GM18861 (cell line): ENCODE measurements around the gene ORC2.
"Not testable (repeated sequence)": the region's sequence is repeated elsewhere in the genome, so short reads cannot be mapped to it uniquely, and the experiment has no call there.

Experiments
- ATAC-seq: cut with Tn5 transposase; IDR thresholded peaks from one replicate; pipeline ENCODE4 v1.9.1; 2021; ENCODE audit not compliant: unreplicated experiment

Gene ORC2

DNA sequence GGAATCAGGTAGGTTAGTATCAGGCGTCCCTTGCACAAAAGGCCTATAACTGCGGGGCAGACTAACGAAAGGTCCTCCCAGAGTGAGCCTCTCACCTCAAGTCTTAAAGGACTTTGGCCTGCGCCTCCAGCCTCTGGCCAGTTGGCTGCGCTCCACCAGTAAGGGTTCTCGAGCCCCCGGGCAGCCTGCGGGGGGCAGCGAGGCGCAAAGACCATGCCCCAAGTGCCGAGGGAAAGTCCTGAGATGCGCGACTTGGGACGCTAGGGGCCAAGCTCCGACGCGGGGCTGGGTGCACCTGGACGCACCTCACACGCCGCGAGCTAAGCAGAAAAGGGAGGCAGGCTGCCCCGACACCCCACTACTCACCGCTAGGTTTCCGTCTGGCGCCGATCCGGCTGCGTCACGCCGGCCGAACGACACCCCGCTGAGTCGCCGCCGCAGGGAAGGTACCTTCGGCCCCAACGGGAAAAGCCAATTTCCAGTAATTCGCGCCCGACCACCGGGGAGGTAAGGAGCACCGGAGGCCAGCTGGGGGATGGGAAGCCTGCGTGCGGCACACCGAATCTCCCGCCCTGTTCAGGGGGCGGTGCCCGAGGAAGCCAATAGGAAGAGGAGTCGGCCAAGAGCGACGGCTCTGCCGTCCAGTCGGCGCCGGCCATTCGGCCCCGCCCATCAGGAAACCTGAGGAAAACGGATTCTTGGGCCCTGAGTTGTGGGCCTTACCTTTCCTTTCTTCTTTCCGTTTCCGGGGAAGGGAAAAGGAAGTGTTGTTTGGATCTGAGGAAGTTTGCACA, at the start of gene ORC2:
TSS of gene ORC2 (minus strand) at position 537 of the 794 bp plus-strand sequence. CDS start 5,537 bp downstream, outside the sequence.
- ATAC-seq: peak; percentile 72

GRCh38 chr2:201008296-201008829, 44.9 kb upstream of the ORC2 start:
- ATAC-seq: no peak

DNA sequence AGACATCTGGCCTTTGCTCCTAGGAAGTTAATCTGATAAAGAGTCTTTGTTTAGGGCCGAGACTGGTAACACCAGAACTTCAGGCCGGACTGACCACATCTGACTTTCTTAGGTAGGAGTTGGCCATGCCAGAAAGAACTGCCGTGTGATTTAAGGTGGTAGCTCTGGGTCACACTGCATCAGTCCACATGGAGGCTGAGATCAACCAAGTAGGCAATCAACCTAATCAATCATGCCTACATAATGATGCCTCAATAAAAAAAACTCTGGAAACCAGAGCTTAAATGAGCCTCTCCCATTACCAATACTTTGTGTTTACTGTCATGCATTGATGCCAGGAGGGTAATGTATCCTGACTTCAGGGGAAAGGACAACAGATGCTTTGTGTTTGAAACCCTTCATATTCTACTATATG, 44.1 kb upstream of the ORC2 start:
- ATAC-seq: no peak

DNA sequence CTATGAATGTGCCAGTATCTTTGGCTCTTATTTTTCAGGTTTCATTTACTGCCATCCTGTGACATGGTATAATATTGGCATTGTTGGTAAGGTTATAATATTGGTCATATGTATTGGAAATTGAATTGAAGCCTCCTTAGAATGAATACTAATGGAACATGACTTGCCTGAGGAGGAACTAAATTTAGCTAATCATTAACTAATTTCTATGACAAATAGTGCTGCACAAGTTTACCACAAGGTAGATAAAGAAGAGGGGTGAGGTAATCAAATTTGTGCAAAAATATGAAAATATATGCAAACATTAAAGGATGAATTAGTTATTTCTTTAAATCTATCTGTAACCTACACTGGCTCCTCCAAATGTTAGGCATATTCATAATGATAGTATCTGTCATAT, 43.2 kb upstream of the ORC2 start:
- no peak for ATAC-seq

- no peak for ATAC-seq
These were observed 40.9 kb upstream of the ORC2 start for GRCh38 chr2:201004370-201004769.

DNA sequence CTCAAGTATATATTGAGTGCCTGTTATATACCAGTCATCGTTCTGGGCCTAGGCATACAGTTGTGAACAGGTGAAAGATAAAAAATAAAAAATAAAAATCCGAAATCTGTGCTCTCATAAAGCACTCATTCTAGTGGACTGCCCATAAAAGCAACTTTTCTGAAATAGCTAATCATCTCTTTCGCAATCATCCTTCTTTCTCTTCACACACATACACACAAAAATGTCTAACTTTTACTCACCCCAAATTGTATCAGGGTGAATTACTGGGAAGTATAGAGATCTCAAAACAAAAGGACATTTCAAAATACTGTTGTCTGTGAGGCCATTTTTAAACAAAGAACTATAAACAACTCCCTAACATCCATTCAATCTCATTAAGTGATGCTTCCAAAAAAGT, 29.6 kb upstream of the ORC2 start:
- no peak for ATAC-seq

GRCh38 chr2:200987137-200987536, 23.7 kb upstream of the ORC2 start:
- ATAC-seq: no peak

DNA sequence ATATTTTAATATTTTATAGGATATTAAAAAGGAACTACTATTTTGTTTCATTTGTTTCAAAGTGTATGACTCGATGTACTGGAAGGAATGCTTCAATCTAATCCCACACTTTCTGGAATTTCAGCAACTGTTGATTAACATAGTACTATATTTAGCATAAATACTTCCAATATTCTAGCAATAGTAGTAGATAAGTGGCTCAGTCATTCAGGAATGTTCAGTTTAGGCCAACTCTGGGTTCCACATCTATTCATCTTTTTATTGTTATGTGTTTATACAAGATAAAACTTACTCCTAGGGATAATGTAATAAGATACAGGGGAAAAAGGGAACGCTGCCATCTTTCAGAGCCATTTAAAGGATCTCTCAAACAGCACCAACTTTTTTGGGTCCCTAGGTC, 22.3 kb upstream of the ORC2 start:
- ATAC-seq: no peak

- ATAC-seq: no peak
These were observed 13.2 kb upstream of the ORC2 start for GRCh38 chr2:200976710-200977109.

DNA sequence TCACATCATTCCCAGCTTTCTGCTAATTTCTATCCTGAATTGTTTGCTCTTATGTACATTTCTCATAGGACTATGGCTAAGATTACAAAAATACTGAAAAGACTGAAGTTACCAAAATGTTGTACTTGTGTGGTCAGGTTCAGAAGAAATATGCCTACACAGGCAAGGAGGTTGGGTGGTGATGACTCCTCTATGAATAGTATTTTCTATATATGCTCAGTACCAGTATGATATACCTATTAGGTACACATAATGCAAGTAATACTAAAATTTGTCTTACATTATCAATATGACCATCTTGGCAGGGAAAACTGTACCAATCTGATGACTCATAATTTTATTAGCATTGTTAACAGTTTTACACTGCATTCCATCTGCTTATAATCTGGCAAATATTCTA, 12.2 kb upstream of the ORC2 start:
- ATAC-seq: no peak

GRCh38 chr2:200970057-200970456, 6.6 kb upstream of the ORC2 start:
- ATAC-seq: not testable (repeated sequence)

GRCh38 chr2:200968735-200969134, 5.3 kb upstream of the ORC2 start:
- ATAC-seq: no peak

DNA sequence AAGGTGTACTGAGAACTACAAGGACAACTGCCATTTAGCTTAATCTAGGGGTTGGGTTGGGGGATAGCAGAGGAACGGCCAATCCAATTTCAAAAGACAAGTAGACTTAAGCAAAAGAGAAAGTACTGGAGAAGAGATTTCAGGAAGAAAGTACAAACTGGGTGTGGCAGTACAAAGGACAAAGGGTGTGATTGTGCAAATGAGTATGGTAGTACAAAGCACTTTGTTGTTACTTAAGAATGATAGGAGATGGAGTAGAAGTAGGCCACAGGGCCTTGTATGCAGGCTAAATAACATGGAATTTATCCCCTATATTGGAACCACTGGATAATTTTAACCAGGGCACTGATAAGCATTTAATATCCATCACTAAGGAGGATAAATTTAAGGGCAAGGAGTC, 4.7 kb upstream of the ORC2 start:
- ATAC-seq: no peak

DNA sequence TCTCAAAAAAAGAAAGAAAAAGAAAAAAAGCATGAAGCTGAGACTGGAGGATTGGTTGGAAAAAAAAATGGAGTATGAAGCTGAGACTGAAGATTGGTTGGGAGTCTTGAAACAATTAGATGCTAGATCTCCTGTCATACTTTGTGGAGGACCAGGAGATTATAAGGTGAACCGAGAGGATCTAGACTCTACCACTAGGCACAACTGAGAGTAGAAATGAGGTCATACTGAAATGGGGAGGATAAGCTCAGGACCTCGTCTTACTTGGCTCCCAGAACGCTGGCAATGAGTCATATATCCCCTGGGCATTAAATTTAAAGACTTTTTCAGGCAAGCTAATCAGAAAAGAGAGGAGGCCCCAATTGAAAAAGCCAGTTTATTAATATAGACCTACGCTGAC, 3.3 kb upstream of the ORC2 start:
- ATAC-seq: peak; percentile 28

DNA sequence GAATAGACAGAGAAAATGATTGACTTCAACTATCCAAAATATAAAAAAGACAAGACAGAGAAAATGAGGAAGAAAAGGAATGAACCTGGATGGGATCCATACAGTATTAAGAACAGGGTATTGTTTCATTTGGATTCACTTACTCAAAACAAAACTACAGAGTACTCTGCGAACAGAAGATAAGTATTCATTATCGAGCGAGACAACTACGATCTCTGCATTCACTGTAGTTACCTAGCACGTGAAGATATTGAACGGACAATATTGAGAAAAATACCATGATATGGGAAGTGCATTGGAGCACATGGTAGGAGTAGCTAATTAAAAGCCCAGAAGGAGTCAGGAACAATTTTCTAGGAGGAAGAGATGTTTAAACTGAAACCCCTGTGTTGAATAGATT, 1.0 kb upstream of the ORC2 start:
- no peak for ATAC-seq

- ATAC-seq: not testable (repeated sequence)
These were observed 425 bp upstream of the ORC2 start for GRCh38 chr2:200963918-200964252.

DNA sequence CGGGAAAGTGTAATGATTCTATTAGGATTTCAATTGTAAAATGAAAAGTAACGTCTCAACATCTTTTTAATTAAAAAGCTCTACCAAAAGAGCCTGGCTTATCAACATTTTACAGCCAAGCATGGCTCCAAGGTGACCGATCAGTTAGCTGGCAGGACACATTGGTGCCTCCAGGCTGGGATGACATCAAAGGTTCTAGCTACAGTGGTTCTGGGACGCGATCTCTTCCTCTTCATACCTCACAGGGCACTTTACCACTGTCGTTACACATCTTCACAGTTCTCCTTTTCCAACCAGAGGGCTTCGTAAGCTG, 693 bp downstream of the ORC2 start:
- peak; percentile 19 for ATAC-seq

- ATAC-seq: no peak
These were observed 1.8 kb downstream of the ORC2 start for GRCh38 chr2:200961674-200962073.

- ATAC-seq: no peak
These were observed 13.1 kb downstream of the ORC2 start for GRCh38 chr2:200950378-200950777.

GRCh38 chr2:200945395-200945729, 18.1 kb downstream of the ORC2 start:
- ATAC-seq: no peak

DNA sequence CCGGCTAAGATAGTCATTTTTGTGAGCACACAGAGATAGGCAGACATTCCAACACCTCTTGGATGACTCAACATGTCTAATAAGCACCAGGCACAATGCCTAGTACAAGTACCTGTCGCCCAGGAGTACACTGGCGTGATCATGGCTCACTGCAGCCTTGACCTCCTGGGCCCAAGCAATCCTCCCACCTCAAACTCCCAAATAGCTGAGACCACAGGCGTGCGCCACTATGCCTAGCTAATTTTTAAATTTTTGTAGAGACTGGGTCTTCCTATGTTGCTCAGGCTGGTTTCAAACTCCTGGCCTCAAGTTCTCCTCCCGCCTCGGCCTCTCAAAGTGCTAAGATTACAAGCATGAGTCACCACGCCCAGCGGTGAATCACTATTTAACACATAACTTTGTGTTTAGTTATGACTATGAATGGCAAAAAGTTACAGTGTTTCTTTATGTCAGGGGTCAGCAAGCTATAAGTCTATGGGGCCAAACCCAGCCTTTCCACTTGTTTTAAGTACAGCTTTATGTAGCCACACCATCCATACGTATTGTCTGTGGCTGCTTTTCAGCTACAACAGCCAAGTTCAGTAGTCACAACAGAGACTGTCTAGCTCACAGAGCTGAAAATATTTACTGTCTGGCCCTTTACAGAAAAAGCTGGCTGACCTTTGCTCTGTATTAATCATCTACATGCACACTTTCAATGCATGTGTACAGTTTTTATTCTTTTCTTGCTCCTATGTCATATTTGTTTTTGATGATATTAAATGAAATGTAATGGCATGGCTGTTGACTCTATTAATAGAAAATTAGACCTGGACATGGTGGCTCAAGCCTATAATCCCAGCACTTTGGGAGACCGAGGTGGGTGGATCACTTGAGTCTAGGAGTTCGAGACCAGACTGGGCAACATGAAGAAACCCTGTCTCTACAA, 18.7 kb downstream of the ORC2 start:
- ATAC-seq: no peak

GRCh38 chr2:200943527-200944105, 19.8 kb downstream of the ORC2 start:
- no peak for ATAC-seq
